Activated CD4-positive, CD25-positive, alpha-beta regulatory T cell treated with anti-CD3 and anti-CD28 coated beads, Interleukin-2, amount 50 U/mL, for 24 hours (primary cell): ENCODE results near the gene RNFT1.
"Not testable (repeated sequence)": the region's sequence is repeated elsewhere in the genome, so short reads cannot be mapped to it uniquely, and the experiment has no call there.

Experiments used
- ATAC-seq, 2 donors: fragments of 150-1000 bp; cut with Tn5 transposase; one replicate each; pipeline ENCODE4 v1.10.0; 2021; ENCODE audit warnings: mild to moderate bottlenecking in 1 of 2, moderate library complexity in 1 of 2

The RNFT1 gene, protein sequence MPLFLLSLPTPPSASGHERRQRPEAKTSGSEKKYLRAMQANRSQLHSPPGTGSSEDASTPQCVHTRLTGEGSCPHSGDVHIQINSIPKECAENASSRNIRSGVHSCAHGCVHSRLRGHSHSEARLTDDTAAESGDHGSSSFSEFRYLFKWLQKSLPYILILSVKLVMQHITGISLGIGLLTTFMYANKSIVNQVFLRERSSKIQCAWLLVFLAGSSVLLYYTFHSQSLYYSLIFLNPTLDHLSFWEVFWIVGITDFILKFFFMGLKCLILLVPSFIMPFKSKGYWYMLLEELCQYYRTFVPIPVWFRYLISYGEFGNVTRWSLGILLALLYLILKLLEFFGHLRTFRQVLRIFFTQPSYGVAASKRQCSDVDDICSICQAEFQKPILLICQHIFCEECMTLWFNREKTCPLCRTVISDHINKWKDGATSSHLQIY

DNA sequence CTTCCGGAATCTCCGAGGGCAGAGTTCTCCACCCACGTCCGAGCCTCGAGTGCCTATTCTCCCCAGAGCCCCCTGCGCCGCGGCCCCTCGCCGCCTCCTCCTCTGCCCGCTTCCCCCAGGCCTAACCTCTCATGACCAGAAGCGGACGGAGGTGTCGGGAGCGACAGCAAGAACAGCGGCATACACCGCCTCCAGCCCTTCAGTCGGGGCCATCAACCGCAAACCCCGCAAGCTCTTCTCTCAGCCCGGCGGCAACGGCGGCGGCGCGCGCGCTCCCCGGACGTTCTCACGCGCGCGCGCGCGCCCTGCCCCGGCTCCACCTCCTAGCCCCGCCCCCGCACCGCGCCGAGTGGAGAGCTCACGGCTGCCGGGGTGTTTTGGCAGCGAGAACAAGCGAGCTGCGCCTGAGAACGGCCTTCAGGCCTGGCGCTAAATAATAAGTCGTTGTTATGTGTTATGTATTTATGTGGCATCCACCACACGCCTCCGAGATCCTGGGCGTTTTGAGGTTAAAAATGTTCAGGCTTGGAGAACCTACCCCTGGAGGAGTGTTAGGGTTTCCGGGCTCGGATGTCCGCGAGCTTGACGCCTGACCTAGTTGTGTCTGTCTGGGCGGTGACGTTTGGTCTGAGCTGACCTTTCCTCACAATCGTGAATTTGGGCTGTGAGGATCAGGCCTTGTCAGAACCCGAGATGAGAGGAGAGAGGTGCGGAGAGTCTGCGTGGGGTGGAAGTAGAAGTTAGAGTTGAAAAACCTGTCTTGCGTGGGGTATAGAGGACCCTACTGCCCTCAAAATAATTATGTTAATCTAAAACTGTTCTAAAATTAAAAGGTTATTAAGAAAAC is at the start of gene RNFT1:
Gene RNFT1, minus strand, starts transcription at position 259 of the 847 bp plus-strand sequence. Its CDS starts 77 bp downstream, at position 182.
- peak; percentile 81 to 83 for ATAC-seq

DNA sequence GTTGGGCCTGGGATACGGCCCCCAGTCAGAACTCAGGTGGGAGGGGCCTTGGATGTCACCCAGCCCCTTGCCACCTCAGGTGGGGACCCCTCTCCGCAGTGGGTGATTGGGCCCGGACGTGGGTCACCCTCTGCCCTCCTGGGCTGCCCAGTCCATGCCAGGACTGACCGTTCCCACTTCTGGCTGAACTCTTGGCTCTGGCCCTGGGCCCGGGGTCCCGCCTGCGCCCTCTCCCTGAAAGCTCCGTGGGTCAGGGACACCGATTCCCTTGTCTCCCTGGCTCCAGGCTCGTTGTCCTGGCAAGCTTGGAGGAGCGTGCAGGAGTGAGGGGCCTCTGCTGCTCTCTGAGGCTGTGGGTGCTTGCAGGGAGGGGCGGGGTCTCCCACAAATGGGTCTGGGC is 44.8 kb upstream of the RNFT1 start:
- not testable (repeated sequence) for ATAC-seq

DNA sequence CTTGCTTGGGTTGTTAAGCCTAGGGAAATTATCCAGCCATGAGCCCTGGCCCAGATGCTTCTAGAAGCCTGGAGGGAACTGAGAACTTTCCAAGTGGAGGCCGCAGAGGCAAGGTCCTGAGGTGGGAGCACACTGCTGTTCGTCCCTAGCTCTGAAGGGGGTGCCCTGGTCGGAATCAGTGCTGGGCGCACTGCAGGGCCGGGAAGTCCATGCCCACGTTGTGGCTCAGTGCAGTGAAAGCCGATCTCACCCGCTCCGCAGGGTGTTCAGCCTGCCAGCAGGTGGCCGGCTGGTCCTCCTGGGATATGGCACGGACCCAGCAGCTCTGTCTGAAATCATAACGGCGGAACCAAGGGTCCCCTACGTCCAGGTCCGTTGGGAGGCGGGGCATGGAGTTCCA is 43.8 kb upstream of the RNFT1 start:
- not testable (repeated sequence) for ATAC-seq

DNA sequence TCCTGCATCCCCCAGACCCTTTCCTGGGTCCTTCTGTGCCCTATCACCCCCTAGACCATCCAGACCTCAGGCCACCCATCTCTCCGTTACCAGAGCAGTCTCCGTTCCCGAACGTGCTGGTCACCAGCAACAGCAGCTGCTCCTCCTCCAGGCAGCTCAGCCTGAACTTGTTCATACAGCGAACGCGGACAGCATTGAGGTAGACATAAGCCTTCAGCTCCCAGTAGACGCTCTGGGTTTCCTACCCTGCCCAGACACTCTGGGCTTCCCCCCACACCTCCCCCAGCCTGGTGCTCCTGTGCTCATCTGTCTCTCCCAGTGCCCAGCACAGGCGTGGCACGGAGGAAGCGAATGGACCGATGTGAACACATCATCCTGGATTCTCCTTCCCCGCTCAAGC is 41.6 kb upstream of the RNFT1 start:
- no peak for ATAC-seq

DNA sequence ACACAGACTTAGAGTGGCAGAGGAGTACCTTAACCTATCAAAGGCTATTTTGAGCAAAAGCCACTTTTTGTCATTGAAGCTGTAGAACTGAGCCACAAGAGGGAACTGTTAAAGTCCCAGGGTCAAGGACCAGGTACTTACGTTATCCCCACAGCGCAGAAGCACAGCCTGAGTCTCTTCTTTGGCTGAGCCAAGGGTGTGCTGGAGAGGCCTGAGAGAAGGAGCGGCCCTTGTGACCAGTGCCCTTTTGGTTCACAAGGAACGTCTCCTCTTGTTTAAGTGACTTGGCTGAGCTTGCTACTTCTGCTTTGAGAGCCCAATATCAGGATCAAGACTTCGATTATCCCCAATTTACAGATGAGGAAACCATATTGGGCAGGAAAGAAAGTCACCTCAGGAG is 40.0 kb upstream of the RNFT1 start:
- not testable (repeated sequence) for ATAC-seq

DNA sequence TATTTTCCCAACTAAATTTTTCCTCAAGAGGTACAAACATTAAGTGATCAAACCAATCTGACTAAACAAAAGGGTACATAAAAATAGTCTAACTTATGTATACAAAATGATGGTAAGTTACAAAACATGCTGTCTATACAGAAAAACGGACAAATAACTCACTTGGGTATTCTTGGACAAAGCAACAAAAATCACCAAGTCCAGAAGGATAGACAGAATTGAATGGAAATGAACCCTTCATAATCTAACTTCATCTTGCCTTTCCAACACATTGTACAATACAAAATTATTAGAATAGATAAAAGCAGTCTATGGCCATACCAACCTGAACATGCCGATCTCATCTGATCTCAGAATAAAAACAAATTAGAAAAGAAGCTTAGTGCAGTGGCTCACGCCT is 37.9 kb upstream of the RNFT1 start:
- not testable (repeated sequence) for ATAC-seq

DNA sequence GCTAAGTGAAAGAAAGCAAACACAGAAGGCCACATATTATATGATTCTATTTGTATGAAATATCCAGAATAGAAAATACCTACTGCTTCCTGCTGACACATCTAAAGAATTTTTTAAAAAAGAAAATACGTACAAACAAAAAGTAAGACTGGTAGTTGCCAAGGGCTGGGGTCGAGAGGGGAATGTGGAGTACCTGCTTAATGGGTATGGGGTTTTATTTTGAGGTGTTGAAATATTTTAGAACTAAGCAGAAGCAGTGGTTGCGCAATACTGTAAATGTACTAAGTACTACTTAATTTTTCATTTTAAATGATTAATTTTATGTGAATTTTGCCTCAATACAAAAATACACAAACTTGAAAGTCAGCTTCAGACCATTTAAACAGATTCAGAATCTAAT is 32.1 kb upstream of the RNFT1 start:
- ATAC-seq = not testable (repeated sequence)

DNA sequence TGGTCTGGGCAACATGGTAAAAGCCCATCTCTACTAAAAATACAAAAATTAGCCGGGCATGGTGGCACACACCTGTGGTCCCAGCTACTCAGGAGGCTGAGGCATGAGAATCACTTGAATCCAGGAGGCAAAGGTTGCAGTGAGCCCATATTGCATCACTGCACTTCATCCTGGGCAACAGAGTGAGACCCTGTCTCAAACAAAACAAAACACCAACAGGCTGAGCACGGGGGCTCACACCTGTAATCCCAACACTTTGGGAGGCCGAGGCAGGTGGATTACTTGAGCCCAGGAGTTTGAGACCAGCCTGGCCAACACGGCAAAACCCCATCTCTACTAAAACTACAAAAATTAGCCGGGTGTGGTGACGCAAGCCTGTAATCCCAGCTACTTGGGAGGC is 10.6 kb upstream of the RNFT1 start:
- not testable (repeated sequence) for ATAC-seq

DNA sequence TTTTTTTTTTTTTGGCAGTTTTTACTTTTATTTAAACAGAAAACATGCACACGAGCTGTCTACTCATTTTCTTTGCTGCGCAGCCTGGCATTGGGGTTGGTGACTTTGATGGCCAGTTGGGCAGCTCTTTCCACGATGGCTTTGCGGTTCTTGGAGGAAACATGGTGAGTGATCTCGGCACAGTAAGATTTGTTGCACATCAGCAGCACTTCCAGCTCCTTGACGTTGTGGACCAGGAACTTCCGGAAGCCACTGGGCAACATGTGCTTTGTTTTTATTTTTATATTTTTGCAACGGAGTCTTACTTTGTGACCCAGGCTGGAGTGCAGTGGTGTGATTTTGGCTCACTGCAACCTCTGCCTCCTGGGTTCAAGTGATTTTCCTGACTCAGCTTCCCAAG is 8.9 kb upstream of the RNFT1 start:
- not testable (repeated sequence) for ATAC-seq

DNA sequence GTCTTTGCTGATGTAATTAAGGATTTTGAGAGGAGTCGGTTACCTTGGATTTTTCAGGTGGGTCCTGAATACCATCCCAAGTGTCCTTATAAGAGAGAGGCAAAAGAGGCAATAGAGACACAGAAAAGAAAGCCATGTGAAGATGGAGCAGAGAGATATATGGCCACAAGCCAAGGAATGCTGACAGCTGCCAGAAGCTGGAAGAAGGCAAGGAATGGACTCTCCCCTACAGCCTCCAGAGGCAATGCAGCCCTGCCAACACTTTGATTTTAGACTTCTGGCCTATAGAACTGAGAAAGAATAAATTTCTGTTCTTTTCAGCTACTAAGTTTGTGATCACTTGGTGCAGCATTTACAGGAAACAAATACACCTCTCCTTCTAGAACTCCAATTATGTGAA is 8.2 kb upstream of the RNFT1 start:
- no peak for ATAC-seq

DNA sequence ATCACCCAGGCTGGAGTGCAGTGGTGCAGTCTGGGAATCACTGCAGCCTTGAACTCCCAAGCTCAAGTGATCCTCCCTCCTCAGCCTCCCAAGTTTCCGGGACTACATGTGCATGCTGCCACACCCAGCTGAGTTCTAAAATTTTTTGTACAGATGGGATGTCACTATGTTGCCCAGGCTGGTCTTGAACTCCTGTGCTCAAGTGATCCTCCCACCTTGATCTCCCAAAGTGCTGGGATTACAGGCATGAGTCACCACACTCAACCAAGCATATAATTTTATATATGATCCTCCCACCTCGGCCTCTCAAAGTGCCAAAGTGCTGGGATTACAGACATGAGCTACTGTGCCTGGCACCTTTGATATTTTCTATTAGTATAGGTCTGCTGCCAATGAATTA is 7.2 kb upstream of the RNFT1 start:
- ATAC-seq = not testable (repeated sequence)

DNA sequence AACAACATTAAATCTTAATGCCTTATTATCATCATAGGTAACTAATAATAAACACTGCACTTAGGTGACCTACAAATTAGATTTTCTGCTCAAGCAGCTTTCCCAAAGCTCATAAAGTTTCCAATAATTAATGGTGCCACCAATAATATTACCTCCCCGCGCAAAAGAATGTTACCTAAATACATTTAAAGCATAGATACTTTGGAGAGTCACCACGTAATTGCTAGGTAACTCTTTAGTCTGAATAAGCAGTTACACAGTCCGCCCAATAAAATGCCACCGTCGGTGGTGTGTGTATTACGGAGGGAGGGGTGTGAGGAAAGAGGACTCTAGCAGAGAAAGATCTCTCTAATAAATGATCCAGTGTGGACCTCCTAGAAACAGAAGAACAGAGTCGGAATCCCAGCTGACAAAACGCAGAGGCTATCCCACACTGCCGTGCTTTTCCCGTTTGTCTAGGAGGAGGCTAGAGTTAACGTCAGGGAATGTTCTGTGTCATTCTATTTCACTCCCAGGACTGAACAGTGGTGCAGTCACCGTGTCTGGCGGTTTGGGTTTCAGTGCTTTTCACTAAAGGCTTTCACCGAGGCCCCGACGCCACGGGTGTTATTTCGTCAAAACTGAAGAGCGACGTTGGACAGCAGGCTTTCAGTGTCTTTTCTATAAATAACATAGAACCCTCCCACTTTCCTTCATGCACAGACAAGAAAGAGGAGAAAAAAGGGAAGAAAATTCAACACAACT is 630 bp downstream of the RNFT1 start:
- ATAC-seq = peak; percentile 59 to 60

DNA sequence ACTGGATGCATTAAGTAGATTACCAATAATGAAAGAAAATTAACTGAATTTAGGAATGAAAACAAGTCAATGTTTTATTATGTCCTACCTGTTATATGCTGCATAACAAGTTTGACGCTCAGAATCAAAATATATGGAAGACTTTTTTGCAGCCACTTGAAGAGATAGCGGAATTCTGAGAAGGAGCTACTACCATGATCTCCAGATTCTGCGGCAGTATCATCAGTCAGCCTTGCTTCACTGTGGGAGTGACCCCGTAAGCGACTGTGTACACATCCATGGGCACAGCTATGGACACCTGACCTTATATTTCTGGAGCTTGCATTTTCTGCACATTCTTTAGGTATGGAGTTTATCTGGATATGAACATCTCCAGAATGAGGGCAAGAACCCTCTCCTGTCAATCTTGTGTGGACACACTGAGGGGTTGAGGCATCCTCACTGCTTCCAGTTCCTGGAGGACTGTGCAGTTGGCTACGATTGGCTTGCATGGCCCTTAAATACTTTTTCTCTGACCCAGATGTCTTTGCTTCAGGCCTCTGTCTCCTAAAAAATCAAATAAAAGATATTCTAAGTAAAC is 1.7 kb downstream of the RNFT1 start:
- ATAC-seq = no peak

DNA sequence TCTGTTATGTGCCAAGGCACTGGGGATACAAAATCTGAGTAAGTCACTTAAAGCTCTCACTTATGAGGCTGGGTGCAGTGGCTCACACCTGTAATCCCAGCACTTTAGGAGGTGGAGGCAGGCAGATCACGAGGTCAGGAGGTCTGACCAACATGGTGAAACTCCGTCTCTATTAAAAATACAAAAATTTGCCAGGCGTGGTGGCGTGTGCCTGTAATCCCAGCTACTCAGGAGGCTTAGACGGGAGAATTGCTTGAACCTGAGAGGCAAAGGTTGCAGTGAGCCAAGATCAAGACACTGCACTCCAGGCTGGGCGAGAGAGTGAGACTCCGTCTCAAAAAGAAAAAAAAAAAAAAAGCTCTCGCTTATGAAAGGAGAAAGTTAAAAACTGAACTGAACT is 5.0 kb downstream of the RNFT1 start:
- ATAC-seq = not testable (repeated sequence)

DNA sequence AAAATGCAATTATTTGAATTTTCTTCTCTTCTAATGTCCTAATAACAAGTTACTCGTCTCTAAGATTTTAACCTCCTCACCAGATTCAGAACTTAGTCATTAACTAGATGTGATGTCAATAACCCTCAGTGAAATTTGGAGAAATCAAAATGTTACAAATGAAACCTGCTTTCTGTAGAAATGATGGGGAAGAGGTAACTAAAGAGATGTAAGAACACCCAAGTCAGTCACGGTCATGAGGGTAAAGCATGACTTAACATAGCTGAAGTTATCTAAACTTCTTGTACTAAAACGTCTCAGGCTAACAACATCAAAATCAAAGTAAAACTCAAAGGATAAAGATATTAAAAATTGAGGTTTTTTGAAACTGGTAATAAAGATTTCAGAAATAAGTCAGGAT is 9.7 kb downstream of the RNFT1 start:
- ATAC-seq = no peak

DNA sequence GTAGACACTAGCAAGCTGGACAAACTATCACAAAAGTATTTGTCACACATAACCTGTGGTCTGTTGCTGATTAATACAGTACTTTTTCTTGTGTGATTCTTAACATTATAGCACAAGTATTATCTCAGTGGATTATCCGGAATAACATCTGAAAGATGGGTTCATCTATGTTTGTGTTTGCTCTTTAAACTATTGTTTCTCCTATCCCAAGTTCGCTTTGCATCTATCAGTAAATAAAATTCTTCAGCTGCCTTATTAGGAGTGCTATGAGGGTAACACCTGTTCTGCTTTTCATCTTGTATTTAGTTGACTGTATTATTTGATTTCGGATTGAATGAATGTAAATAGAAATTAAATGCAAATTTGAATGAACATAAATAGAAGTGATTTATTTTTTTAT is 14.5 kb downstream of the RNFT1 start:
- ATAC-seq = no peak

DNA sequence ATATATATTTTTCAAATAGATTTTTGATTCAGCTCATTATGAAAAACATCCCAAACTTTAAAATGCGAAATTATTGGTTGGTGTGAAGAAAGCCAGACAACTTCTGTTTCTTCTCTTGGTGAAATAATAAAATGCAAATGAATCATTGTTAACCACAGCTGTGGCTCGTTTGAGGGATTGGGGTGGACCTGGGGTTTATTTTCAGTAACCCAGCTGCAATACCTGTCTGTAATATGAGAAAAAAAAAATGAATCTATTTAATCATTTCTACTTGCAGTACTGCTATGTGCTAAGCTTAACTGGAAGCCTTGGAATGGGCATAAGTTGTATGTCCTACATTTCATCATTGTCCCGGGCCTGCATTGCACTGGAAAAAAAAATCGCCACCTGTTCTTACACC is 17.2 kb downstream of the RNFT1 start:
- ATAC-seq = peak; percentile 32 to 67

DNA sequence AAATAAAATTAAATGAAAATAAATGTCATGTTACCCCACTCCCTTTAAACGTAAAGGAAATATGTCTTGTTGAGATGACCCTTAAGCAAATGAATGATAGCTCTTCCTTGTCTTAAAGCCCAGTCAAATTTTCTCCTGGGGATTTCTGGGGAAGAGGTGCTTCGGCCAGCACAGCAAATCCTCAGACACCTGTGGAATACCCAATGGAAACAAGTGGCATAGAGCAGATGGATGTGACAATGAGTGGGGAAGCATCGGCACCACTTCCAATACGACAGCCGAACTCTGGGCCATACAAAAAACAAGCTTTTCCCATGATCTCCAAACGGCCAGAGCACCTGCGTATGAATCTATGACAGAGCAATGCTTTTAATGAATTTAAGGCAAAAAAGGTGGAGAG is 18.1 kb downstream of the RNFT1 start:
- not testable (repeated sequence) for ATAC-seq

DNA sequence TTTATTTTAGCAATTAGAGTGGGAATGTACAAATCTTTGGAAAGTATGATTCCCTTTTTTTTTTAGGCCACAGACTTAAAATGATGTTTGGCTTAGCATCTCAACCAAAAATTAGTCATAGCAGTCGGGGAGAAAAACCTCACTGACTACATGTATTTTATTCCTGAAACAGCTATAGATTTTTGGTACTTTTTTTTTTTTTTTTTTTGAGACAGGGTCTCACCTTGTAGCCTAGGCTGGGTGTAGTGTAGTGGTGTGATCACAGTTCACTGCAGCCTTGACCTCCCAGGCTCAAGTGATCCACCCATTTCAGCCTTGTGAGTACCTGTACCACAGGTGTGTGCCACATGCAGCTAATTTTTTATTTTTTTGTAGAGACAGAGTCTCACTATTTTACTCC is 23.4 kb downstream of the RNFT1 start:
- ATAC-seq = peak; percentile 35 to 55

DNA sequence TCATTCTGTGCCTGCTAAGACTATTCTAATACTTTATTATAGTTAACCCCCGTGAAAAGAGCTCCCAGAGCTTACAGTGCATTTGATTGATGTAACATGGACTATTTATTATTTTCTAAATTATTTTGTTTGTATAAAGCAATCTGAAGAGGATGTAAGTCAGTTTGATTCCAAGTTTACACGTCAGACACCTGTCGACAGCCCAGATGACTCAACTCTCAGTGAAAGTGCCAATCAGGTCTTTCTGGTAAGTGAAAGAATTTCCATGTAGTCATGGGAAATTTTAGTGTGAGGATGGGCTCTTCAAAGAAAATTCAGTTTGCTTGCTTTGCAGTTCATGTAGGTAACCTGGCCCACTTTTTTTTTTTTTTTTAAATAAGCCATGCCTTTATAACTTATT is 23.8 kb downstream of the RNFT1 start:
- ATAC-seq = not testable (repeated sequence)

DNA sequence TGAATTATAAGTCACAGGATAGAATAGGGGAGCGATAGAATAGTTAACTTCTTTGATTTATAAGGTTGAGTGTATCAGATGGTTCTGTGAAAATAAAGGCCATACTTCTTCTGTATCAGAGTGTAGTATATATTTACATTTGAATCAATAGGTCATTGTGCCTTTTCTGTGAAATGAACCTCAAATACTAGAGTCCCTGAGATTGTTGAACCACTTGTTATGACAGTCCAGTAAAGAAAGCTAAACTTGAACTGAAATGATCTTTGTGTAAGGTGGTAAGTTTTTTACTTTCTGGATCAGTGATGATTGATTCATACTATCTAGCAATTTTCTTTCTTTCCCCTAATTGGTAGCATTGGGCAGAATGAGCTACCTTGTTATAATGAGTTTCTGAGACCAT is 31.2 kb downstream of the RNFT1 start:
- not testable (repeated sequence) for ATAC-seq

DNA sequence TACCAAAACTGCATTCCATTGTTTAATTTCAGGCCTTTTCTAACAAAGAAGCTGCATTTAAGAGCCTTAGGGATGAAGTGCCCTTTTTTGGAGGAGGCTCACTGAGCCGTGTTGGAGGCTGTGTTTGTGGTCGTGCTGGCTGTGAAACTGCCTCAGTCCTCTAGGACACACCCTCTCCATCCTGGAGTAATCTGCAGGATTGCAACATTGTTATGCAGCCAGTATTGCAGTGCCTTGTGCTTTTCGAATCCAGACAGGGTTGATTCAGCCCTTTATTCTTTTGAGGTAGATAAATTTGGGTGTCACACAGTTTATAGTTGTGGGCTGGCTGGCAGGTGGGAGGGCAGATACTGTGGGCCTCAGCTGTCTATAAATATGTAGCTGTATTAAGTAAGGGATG is 33.8 kb downstream of the RNFT1 start:
- not testable (repeated sequence) for ATAC-seq

DNA sequence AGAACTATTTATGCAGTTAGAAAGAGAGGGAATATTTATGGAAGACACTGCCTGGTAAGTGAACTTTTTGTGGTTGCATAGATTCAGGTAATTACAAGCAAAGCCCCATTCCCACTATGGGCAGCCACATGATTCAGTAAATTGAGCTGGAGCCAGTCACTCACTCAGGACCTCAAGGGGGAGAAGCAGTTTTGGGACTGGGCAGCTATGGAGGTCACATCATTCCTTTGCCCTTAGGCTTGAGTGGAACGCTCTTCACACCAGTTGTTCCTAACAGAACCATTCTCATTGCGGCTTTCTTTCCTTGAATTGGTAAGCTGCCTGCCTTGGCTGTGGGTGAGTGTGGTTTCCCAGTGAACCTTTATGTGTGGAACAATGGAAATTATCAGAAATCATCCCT is 34.4 kb downstream of the RNFT1 start:
- not testable (repeated sequence) for ATAC-seq
